Heart right ventricle (tissue), 16 donors: ENCODE measurements around the gene GJA10. TPM values are rescaled to one million over a fixed set of nuclear protein-coding genes. Genes with fewer than 3 reads are reported as not detected.

Source experiments
- ATAC-seq, 8 donors: fragments of 200-7000 bp; cut with Tn5 transposase; one replicate each; pipeline ENCODE4 v1.9.1; 2020; ENCODE audit warnings: mild to moderate bottlenecking in 8 of 8, moderate library complexity in 8 of 8, moderate number of reproducible peaks in 1 of 8
- DNase-seq, 2 donors: peaks; one replicate each; pipeline ENCODE4 v3.0.0-alpha.2; 2020
- H3K27ac ChIP-seq, 10 donors: fragments of 200-600 bp; sonication (generic) in 2 of 10; one replicate each; pipeline versions ENCODE4 v1.5.0 to v1.8.0; 2020 to 2022; ENCODE audit warnings: mild to moderate bottlenecking in 3 of 10
- H3K27me3 ChIP-seq, 7 donors: fragments of 200-600 bp; one replicate each; pipeline ENCODE4 v1.8.0; 2021 to 2022; ENCODE audit warnings: mild to moderate bottlenecking in 2 of 7
- H3K36me3 ChIP-seq, 9 donors: fragments of 200-600 bp; sonication (generic) in 1 of 9; one replicate each; pipeline versions ENCODE4 v1.5.0 to v1.8.0; 2020 to 2022; ENCODE audit warnings: mild to moderate bottlenecking in 2 of 9
- H3K4me1 ChIP-seq, 9 donors: fragments of 200-600 bp; sonication (generic) in 1 of 9; one replicate each; pipeline versions ENCODE4 v1.5.0 to v1.8.0; 2020 to 2022; ENCODE audit warnings: mild to moderate bottlenecking in 4 of 9
- H3K4me3 ChIP-seq, 10 donors: fragments of 200-600 bp; sonication (generic) in 2 of 10; one replicate each; pipeline versions ENCODE4 v1.5.0 to v1.8.0; 2020 to 2022; ENCODE audit warnings: mild to moderate bottlenecking in 7 of 10, moderate library complexity in 2 of 10
- H3K9me3 ChIP-seq, 11 donors: fragments of 200-600 bp in 10 of 11; sonication (generic) in 2 of 11; one replicate each; pipeline versions ENCODE4 v1.5.0 to v1.8.0; 2013 to 2022; ENCODE audit warnings: mild to moderate bottlenecking in 2 of 11, control low read depth in 1 of 11, moderate library complexity in 1 of 11
- CTCF ChIP-seq, 9 donors: fragments of 200-600 bp; sonication (generic) in 2 of 9; IDR thresholded peaks; one replicate each; pipeline versions ENCODE4 v1.5.0 to v1.8.0; 2021 to 2022; ENCODE audit warnings: antibody characterized with exemption in 9 of 9, mild to moderate bottlenecking in 5 of 9, moderate library complexity in 1 of 9
- WGBS, 2 donors: extraction: QIAGEN DNeasy Blood & Tissue Kit; methylation state at CpG; one replicate each; pipeline ENCODE4 v1.1.7; 2013; ENCODE audit warnings: inconsistent platforms in 1 of 2; 5-methylcytosine and 5-hydroxymethylcytosine counted together
- intact Hi-C, 10 donors: fragments of 100-400 bp; cut with DNase I; formaldehyde crosslinking; loops; one replicate each; pipeline versions ENCODE4 v1.11.1 to v1.14.2; 2022
- polyA plus RNA-seq, 2 donors: library from polyadenylated mRNA; stranded (reverse); fragments of 200-250 nt; gene quantifications; one replicate each; pipeline ENCODE4 v1.2.3, GENCODE V29; 2013
- total RNA-seq, 10 donors: library from RNA; stranded (reverse); fragmentation: NEBNext Ultra II Directional in 3 of 10; extraction: Animal tissue kit (Norgen Biotek cat#: 25700) in 3 of 10; gene quantifications; one replicate each; pipeline versions ENCODE4 v1.2.1 to v1.2.4, GENCODE V29; 2021 to 2023
- donor health status: Arrhythmogenic right ventricular cardiomyopathy.
- donor health status: ischemic (EF 13 %, LVEDD 7.1; RV severe dilation, severe dysfunction).
- donor health status: healthy with polysubstance abuse.
- donor health status: DM: no; HTN: yes; CAD: no.
- donor health status: DM: no; HTN: no; CAD: no.
- donor health status: ischemic (EF 25% LVEDD 6.9; RV normal size, moderate dysfunction).
- donor health status: ischemic (EF 25% LVEDD 5.7; RV mildly dilated, moderate dysfunction).
- donor health status: healthy.
- donor health status: DM: yes; HTN: yes; CAD: no.
- donor health status: Ischemic cardiomyopathy.
- donor health status: ischemic (EF 35%, LVEDD 5.7; RV mildly dilated, moderate dysfunction).
- donor health status: nonischemic (EF 11% LVEDD 7.7; RV severe dilation, severe dysfunction).
- donor health status: DM: yes; HTN: yes; CAD: no.
- donor health status: PGD.
- donor health status: ischemic (EF 29% LVEDD 5.4; RV normal size, mild dysfunction).
- donor health status: nonischemic (EF 23%, LVEDD 6.1; RV moderate dilation, normal function).

The GJA10 gene
- total and polyA plus RNA-seq, 12 donors = not detected

GRCh38 chr6:89941763-89942497 is 47.7 kb downstream of the GJA10 start:
- intact Hi-C loops = loop anchor here in 8 of 10 donors (2.0 to 10.0 kb wide), 5 partner anchors 450 to 540 kb away; no protein-coding TSS in a partner anchor
- DNase-seq (no peak), ATAC-seq (peak in 1 of 8 donors; percentile 26)
- Histone ChIP-seq H3K27ac (no peak overlapping the region), H3K36me3 (peaks cover 0 to 11% (median 0%) of the 10 kb centered on the region in 9 donors), H3K4me3 (no peak overlapping the region), H3K4me1 (peaks cover 0 to 12% (median 0%) of the 10 kb centered on the region in 9 donors), H3K27me3 (no peaks in the 10 kb centered on the region), H3K9me3 (peaks cover 0 to 4% (median 0%) of the 10 kb centered on the region in 11 donors)
- no peak for TF ChIP-seq CTCF (IDR thresholded peaks at IDR 0.05)
- WGBS, 2 donors = 85 to 87% methylated on average over 6 of the region's 6 CpGs

DNA sequence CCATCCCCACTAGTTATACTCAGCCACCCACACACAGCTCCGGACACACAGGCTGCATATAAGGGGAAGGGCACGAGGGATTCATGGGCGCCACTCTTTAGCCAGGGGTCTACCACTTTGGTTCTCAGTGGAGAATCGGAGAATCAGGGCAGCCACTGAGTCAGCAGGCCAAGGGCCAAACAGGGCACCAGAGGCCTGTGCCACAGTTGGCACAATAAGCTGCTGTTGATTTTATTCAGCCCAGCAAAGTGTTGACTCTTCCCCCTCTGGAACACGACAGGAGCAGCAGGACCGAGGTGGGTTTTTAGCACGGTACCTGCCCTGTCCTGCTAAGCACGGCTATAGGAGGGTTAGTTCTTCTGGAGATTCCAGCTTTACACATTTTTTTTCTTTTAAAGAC is 48.3 kb downstream of the GJA10 start:
- peaks cover 0 to 12% (median 0%) of the 10 kb centered on the region in 9 donors for H3K4me1 ChIP-seq
- ATAC-seq (no peak), DNase-seq (no peak)
- H3K4me3 ChIP-seq = no peak overlapping the region
- no peak overlapping the region for H3K27ac ChIP-seq
- TF ChIP-seq CTCF (IDR thresholded peaks at IDR 0.05) = no peak
- peaks cover 0 to 5% (median 0%) of the 10 kb centered on the region in 9 donors for H3K36me3 ChIP-seq
- 96 to 97% methylated on average over 8 of the region's 8 CpGs for WGBS, 2 donors
- intact Hi-C loops = loop anchor here in 6 of 10 donors (5.0 to 10.0 kb wide), 4 partner anchors 450 to 540 kb away; no protein-coding TSS in a partner anchor
- H3K9me3 ChIP-seq = peaks cover 0 to 4% (median 0%) of the 10 kb centered on the region in 11 donors
- H3K27me3 ChIP-seq = no peaks in the 10 kb centered on the region

DNA sequence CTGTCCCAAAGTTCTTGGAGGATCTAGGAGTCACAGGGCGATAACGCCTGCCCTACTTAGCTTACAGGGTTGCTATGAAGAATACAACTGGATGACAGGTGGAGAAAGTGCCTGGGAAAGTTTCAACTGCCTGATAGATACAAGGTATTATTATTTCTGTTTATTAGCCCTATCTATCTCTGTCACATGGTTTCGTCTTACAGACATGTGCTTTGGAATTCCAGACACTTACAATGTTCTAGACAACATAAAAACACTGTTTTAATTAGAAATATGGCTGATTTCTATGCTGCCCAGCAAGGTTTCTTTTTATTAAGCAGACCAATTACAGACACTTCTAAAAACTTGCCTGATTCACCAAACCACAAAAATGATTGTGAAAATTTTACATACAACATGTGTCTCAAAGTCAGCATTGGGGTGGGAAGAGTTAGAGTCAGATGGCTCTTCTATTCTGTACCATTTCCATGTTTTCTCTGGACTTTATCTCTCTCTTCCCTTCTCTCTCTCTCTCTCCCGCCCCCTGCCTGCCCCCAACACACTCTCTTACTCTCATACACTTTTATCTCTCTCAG is 50.0 kb downstream of the GJA10 start:
- intact Hi-C loops = loop anchor here in 6 of 10 donors (1.0 to 10.0 kb wide), 5 partner anchors 448 to 538 kb away; no protein-coding TSS in a partner anchor

More for the DNA sequence above, 50.0 kb downstream of the GJA10 start:
- 92 to 93% methylated on average over 4 of the region's 4 CpGs for WGBS, 2 donors
- ATAC-seq = no peak
- peaks cover 0 to 7% (median 0%) of the 10 kb centered on the region in 9 donors for H3K36me3 ChIP-seq
- H3K4me3 ChIP-seq = no peak overlapping the region
- peaks cover 0 to 12% (median 0%) of the 10 kb centered on the region in 9 donors for H3K4me1 ChIP-seq
- TF ChIP-seq CTCF (IDR thresholded peaks at IDR 0.05) = no peak
- no peak for DNase-seq
- H3K27me3 ChIP-seq = no peaks in the 10 kb centered on the region
- peaks cover 0 to 4% (median 0%) of the 10 kb centered on the region in 11 donors for H3K9me3 ChIP-seq
- H3K27ac ChIP-seq = no peak overlapping the region
